HT1080 (cell line): ENCODE measurements around the gene TBC1D3B. TPM values are rescaled to one million over a fixed set of nuclear protein-coding genes. Genes with fewer than 3 reads are reported as not detected.
"Not testable (repeated sequence)": the region's sequence is repeated elsewhere in the genome, so short reads cannot be mapped to it uniquely, and the experiment has no call there.

Source experiments
- DNase-seq: peaks from one replicate; pipeline ENCODE4 v3.0.0-alpha.2; 2015; ENCODE audit warnings: low read depth
- total RNA-seq: library from RNA; depleted of rRNA; stranded (reverse); fragments of >200 nt; shearing (Covaris generic); gene quantifications from 2 replicates; pipeline ENCODE4 v1.2.3, GENCODE V29; 2014

TBC1D3B gene
- total RNA-seq, 1 experiment from 2014 or later: not detected

GRCh38 chr17:36201506-36201905, 25.1 kb upstream of the TBC1D3B start:
- DNase-seq: not testable (repeated sequence)

DNA sequence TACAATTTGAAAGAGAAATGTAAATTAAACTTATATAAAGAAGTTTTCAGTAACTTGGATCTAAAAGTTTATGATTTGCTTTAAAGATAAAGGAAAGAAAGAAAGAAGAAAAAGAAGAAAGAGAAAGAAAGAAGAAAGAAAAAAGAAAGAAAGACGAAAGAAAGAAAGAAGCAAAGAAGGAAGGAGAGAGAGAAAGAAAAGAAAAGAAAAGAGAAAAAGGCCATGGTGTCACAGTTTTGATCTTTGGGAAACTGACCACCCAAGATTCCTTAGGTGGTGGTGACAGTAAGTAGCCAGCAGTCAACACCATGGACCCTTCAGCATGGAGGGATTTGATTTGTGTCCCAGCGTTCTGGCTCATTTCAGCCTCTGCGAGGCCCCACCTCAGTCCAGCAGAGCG, 24.7 kb upstream of the TBC1D3B start:
- DNase-seq: not testable (repeated sequence)

- no peak for DNase-seq
These were observed 22.5 kb upstream of the TBC1D3B start for GRCh38 chr17:36198831-36199465.

DNA sequence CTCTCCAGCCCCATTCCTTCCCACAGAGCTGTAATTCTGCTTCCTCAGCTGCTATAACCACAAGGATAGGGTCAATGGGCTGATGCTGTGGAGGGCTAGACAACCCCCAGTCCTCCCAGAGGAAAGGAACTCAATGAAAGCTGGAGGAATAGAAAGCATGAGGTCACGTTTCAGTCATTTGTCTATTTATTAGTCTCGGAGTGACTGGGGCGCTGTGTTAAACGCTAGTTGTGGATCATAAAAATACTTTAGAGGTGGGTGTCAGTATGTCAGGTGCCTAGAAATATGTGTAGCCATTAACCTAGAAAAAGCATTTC, 20.9 kb upstream of the TBC1D3B start:
- DNase-seq: no peak

- no peak for DNase-seq
These were observed 19.7 kb upstream of the TBC1D3B start for GRCh38 chr17:36196131-36196486.

GRCh38 chr17:36195434-36196130, 19.1 kb upstream of the TBC1D3B start:
- DNase-seq: no peak

DNA sequence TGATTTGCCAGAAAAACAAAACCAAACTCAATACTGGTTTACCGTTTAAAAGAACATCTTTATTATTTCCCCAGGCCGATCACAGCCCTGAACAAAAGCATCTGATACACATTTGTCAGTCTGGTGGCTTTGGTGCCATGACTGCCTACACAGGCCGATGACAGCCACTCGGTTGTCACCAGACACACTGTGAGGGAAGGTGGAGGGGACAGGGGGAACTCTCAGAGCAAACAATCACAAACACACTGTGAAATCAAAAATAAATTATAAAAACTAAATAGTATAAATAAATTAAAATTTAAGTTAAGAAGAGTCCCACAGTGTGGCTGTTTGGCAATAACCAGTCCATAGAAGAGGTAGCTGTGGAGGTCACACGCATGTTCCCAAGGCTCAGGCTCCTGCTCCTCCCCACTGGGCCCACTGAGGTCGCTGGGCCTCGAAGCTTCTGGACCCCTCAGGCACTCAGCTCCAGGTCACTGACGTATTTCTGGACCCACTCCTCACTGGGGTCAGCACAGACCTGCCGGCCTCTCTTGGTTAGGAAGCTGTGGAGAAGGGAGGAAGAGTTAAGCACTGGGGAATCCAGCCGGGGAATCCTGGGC, 18.5 kb upstream of the TBC1D3B start:
- DNase-seq: not testable (repeated sequence)

DNA sequence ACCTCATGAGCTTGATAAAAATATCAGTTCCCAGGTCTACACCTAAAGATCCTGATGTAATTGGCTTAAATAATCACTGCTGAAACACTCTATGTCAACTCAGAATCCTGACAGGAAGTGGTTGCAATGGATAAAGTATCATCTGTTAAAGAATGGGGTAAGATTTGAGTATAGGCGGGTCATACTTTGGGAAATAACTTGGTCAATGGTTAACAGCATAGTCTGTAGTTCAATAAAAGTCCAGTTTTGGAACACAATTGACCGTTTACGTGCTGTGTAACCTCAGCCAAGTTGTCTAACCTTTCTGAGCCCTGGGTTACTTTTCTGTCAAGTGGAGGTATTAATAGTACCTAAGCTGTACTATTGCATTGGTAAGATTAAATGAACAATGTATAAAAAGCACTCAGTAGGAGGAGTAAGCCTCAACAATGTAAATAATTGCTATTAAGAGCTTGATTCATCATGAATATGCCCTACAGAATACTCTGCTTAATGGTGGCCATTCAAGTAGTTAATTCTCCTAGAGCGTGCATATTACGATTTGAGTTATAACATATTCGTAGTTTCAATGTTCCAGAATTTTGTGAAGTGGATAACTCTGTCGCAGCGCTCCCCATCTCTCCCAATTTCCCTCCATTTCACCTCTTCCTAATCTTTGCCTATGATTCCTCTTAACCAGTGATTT, 17.9 kb upstream of the TBC1D3B start:
- DNase-seq: not testable (repeated sequence)

DNA sequence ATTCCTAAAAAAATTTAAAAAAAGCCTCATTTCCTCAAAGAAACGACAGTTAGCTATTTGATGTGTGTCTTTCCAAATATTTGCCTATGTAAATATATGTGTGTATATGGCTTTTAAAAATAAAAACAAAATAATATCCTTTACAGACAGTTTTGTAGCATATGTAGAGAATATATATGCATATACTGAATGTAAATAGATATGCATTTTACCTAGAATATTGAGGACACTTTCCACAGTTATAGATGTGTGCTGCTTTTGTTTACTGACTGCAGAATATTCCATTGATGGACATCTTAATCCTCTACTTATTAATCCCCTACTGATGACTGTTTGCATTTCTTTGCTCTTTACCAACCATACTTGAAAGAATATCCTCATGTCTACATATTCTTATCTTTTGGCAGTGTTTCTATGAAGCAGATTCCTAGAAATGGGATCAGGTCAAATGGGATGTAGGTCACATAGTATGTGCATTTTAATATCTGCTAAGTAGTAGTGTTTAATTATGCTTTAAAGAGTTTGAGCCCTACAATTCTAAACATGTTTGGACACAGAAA, 16.9 kb upstream of the TBC1D3B start:
- no peak for DNase-seq

GRCh38 chr17:36190549-36191330, 14.3 kb upstream of the TBC1D3B start:
- not testable (repeated sequence) for DNase-seq

- DNase-seq: not testable (repeated sequence)
These were observed 13.6 kb upstream of the TBC1D3B start for GRCh38 chr17:36189993-36190392.

- DNase-seq: no peak
These were observed 12.5 kb upstream of the TBC1D3B start for GRCh38 chr17:36188891-36189306.

DNA sequence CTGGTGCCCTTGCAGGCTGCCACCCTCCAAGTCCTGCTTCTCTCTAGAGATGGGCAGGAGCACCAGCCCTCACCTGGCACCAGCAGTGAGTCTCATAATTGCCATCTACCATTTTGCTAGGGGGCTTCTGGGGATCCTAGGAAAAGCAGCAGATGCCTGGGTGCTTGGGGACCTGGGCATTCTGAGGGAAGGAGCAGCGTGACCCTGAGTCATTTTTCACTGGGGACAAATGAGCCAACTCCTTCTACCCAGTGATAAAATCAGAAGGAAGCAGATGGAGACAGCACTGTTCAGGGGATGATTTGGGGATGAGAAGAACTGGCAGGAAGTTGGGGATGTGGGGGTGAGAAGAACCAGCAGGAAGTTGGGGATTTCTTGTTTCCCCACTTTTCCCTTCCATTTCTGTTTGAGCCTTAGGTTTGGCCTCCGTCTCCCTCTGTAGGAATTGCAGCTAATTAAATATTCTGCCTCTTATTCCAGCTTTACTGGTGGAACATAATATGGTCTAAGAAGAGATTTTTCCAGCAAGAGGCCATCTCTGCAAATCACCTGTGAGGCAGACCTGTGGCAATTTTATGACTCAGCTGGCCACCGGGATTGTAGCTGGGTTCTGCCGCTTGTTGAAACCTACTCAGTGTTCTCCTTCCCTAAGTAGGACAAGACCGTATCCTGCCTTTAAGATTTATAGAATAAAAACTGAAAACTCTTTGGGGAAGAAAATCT, 11.7 kb upstream of the TBC1D3B start:
- not testable (repeated sequence) for DNase-seq

- DNase-seq: not testable (repeated sequence)
These were observed 10.7 kb upstream of the TBC1D3B start for GRCh38 chr17:36186810-36187763.

GRCh38 chr17:36185416-36185815, 9.0 kb upstream of the TBC1D3B start:
- no peak for DNase-seq

DNA sequence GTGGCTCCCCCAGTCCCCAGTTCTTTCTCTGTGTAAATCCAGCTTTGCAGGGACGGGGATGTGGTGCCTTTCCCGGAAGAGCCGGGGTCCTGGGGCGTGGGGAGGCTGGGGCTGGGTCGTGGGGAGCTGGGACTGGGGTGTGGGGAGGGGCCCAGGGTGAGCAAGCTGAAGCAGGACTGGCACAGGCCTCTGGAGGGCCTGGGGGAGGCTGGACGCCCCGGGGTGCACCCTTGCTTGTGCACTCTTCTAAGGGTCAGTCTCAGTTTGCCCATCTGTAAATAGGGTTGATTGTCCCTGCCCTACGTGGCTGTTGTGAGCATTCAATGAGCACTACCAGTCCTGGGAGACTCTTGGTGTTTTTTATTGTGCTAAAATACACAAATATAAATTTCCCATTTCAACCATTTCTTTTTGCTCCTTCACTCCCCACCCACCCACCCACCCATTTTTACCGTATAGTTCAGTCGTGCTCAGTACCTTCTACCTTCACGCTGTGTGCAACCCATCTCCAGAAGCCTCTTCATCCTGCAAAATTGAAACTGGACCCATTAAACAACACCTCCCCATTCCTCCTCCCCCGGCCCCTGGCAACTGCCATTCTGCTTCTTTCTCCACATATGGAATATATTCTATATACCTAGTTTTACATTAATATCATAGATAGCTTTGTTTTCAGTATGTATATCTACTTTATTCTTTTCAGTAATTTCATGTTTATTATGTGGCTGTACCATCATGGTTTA, 7.8 kb upstream of the TBC1D3B start:
- DNase-seq: no peak

DNA sequence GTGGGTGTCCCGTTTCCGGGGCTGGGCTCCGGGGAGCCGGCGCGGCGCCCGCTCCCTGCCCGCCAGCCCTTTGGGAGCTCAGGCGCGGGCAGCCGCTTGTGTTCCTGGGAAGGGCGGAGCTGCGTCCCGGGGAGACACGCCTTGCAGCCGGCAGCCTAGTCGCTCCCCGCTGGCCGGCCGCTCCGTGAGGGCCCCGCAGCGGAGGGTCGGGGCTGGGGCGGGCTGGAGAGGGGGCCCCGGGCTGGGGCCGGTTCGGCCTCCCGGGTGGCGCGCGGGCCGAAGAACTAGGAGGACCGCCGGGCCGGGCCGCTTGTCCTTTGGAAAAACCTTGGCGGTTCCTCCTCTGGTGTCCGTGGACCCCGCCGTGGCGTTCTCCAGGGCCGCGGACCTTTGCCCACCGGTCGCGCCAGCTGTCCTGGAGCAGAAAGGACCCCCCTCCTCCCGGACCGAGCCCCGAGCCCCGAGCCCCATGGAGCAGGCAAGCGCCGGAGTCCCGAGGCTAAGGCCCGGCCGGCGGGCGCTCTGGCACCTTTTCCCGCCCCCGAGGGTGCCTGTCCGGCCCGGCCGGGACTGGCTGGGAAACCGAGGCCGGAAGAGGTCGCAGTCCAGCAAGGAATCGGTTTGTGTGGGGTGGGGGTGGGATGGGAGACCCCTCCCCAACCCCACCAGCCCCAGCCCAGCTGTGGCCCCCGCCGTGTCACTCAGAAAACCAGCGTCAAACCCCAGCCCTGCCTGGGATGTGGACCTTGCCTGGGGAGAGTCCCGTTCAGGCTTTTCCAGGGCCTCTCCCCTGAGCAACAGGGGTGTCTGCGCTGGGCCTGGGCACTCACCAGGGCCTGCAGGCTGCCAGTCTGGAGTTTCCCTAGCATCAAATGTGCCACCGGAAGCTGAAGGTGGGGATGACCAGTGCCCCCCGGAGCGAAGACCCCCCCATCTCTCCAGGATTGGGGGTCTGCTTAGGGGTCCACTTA, 6.8 kb upstream of the TBC1D3B start:
- DNase-seq: no peak
